Breast epithelium (tissue), 3 donors: ENCODE data around the gene COLEC11.

Experiments used
- CTCF ChIP-seq, 3 donors: fragments of 450-650 bp; IDR thresholded peaks; one replicate each; pipeline ENCODE4 v1.5.1; 2016 to 2017; ENCODE audit warnings: antibody characterized with exemption in 3 of 3, mild to moderate bottlenecking in 3 of 3, moderate library complexity in 3 of 3
- POLR2AphosphoS5 ChIP-seq, 3 donors: sonication (generic); formaldehyde crosslinking; IDR thresholded peaks; one replicate each; pipeline ENCODE4 v1.6.1; 2017; ENCODE audit warnings: antibody characterized with exemption in 3 of 3

- TF ChIP-seq CTCF (IDR thresholded peaks at IDR 0.05): no peak
- no peak for TF ChIP-seq POLR2AphosphoS5 (IDR thresholded peaks at IDR 0.05)
Measured at GRCh38 chr2:3606028-3606369, 11.1 kb downstream of the COLEC11 start.
